Measurements from ENCODE around the gene APEX2. TPM values are rescaled to one million over a fixed set of nuclear protein-coding genes. Genes with fewer than 3 reads are reported as not detected.

APEX2 gene
- 3.0 and 3.1 TPM in 2 replicates for polyA plus RNA-seq
- polyA minus RNA-seq, result 4.4 and 4.7 TPM in 2 replicates

GRCh38 chrX:54999717-55000598 is at the start of gene APEX2:
Gene APEX2, plus strand, starts transcription at chrX:55000363. Its CDS starts 60 bp downstream, at chrX:55000423.
- H3K9ac ChIP-seq (ENCODE audit: low read length), result peak within 1 kb of the TSS; percentile 63
- H4K20me1 ChIP-seq (ENCODE audit: insufficient read depth), result no peaks in the 10 kb centered on the region
- no peaks in the 10 kb centered on the region for H3K9me3 ChIP-seq (ENCODE audit: low read length)
- TF ChIP-seq POLR2AphosphoS5 (IDR thresholded peaks at IDR 0.05), result peak; percentile 33
- peak; percentile 49 for TF ChIP-seq MXI1 (conservative IDR thresholded peaks at IDR 0.05; ENCODE audit: poor library complexity, severe bottlenecking)
- peak; percentile 26 for TF ChIP-seq RAD21 (conservative IDR thresholded peaks at IDR 0.05)
- TF ChIP-seq REST (IDR thresholded peaks at IDR 0.05; ENCODE audit: borderline replicate concordance), result no peak
- no peak for TF ChIP-seq SMC3 (conservative IDR thresholded peaks at IDR 0.05; ENCODE audit: poor library complexity)
- TF ChIP-seq EP300 (conservative IDR thresholded peaks at IDR 0.05; ENCODE audit: poor library complexity, severe bottlenecking), result no peak
- TF ChIP-seq EZH2 (IDR thresholded peaks at IDR 0.05; ENCODE audit: borderline replicate concordance, insufficient read depth, low read length, poor library complexity, severe bottlenecking), result no peak
- no peak for TF ChIP-seq TAF1 (IDR thresholded peaks at IDR 0.05; ENCODE audit: low read depth)
- peak; percentile 9 for TF ChIP-seq CTCF (IDR thresholded peaks at IDR 0.05; ENCODE audit: poor library complexity, severe bottlenecking)
- no peaks in the 10 kb centered on the region for H3K79me2 ChIP-seq (replicated peaks; ENCODE audit: insufficient read depth, low read length)
- H3K9me2 ChIP-seq (ENCODE audit: insufficient read depth, low read length), result no peaks in the 10 kb centered on the region
- H3K4me3 ChIP-seq (ENCODE audit: low read length), result peak within 1 kb of the TSS; percentile 79
- peak within 1 kb of the TSS; percentile 68 for H2AFZ ChIP-seq (ENCODE audit: low read depth, low read length)
- no peaks in the 10 kb centered on the region for H3K36me3 ChIP-seq (ENCODE audit: insufficient read depth, low read length)
- H3K27ac ChIP-seq (ENCODE audit: low read length), result peak within 1 kb of the TSS; percentile 72
- H3F3A ChIP-seq (ENCODE audit: insufficient read depth, low read length, poor library complexity, severe bottlenecking), result no peaks in the 10 kb centered on the region
- H3K4me2 ChIP-seq (ENCODE audit: low read length), result peak within 1 kb of the TSS; percentile 68
- no peaks in the 10 kb centered on the region for H3K27me3 ChIP-seq (ENCODE audit: insufficient read depth, low read depth, low read length)

- no peaks in the 10 kb centered on the region for H3K9me2 ChIP-seq (ENCODE audit: insufficient read depth, low read length)
- H2AFZ ChIP-seq (ENCODE audit: low read depth, low read length), result no peak overlapping the region
- no peaks in the 10 kb centered on the region for H3K27me3 ChIP-seq (ENCODE audit: insufficient read depth, low read depth, low read length)
- no peaks in the 10 kb centered on the region for H3K9me3 ChIP-seq (ENCODE audit: low read length)
- H3K4me3 ChIP-seq (ENCODE audit: low read length), result no peak overlapping the region
- no peak for TF ChIP-seq REST (IDR thresholded peaks at IDR 0.05; ENCODE audit: borderline replicate concordance)
- H3K9ac ChIP-seq (ENCODE audit: low read length), result no peak overlapping the region
- no peak overlapping the region for H3K27ac ChIP-seq (ENCODE audit: low read length)
- H4K20me1 ChIP-seq (ENCODE audit: insufficient read depth), result no peaks in the 10 kb centered on the region
- H3K79me2 ChIP-seq (replicated peaks; ENCODE audit: insufficient read depth, low read length), result no peaks in the 10 kb centered on the region
- H3K36me3 ChIP-seq (ENCODE audit: insufficient read depth, low read length), result no peaks in the 10 kb centered on the region
- no peak overlapping the region for H3K4me2 ChIP-seq (ENCODE audit: low read length)
- no peaks in the 10 kb centered on the region for H3F3A ChIP-seq (ENCODE audit: insufficient read depth, low read length, poor library complexity, severe bottlenecking)
Observed at GRCh38 chrX:54950730-54951375, 49.3 kb upstream of the APEX2 start.
